ENCODE data around the gene VWF. TPM values are rescaled to one million over a fixed set of nuclear protein-coding genes. Genes with fewer than 3 reads are reported as not detected.

VWF gene
- total and polyA plus RNA-seq, 2 of the 4 experiments (the other 2 are of a cell fraction): under 0.01 to 0.09 TPM

DNA sequence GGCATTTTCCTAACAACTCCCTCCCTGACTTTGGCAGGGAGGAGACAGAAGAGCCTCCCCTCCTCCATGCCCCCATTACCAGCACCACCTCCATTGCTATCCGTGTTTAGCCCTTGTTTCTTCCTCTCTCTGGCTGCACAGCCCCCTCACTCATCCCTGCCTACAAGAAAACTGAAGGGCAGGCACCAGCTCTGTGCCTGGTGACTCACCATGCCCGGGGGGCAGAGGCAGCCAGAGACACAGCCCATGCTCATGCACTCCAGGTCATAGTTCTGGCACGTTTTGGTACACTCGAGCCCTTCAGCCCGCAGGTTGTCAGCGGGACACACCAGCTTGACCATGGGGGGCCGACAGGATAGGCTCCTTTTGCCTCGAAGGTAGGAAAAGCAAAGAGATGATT, 80.4 kb downstream of the VWF start:
- H2BK5ac ChIP-seq (ENCODE audit: low read depth, low read length, poor library complexity, severe bottlenecking): no peak overlapping the region
- no peak overlapping the region for H3K27ac ChIP-seq (ENCODE audit: insufficient read depth, low read length)
- no TSS peak for BruUV-seq (replicated peaks)
- H3K79me1 ChIP-seq (ENCODE audit: low read depth in 1 of 2, low read length in 2 of 2): no peaks in the 10 kb centered on the region
- dilution Hi-C loops (cut with HindIII; ENCODE audit: low sequenced_read_pairs, unreplicated experiment): no loop called here
- H3K56ac ChIP-seq (ENCODE audit: extremely low read depth, insufficient read depth, low read length): no peak overlapping the region
- no peak overlapping the region; the same call in 1 of the 2 replicates for H2BK120ac ChIP-seq (ENCODE audit: low read depth, low read length)
- ChIA-PET CTCF (interaction anchor here (0.9 kb wide), 1 partner anchor 55 kb away, joined by 5 read pairs; no protein-coding TSS in a partner anchor), POLR2A (ENCODE audit: unreplicated experiment) (no interaction called here)
- peak overlapping the region; percentile 9; the same call in 1 of the 2 replicates for H4K91ac ChIP-seq (ENCODE audit: insufficient read depth, low read depth, low read length)
- no peaks in the 10 kb centered on the region for H3K9me3 ChIP-seq (ENCODE audit: control insufficient read depth, insufficient read depth, low read length)
- no peak overlapping the region for H4K8ac ChIP-seq (ENCODE audit: low read depth in 2 of 2, low read length in 2 of 2)
- H3K23ac ChIP-seq (ENCODE audit: low read depth, low read length): no peak overlapping the region
- peak overlapping the region; percentile 33 for H3K4ac ChIP-seq (ENCODE audit: low read depth, low read length)
- no peak overlapping the region for H2AK9ac ChIP-seq (replicated peaks; ENCODE audit: low read depth, low read length, poor library complexity)
- H3K14ac ChIP-seq (replicated peaks; ENCODE audit: low read depth, low read length): peak overlapping the region; percentile 58; the same call in 1 of the 2 replicates
- H4K5ac ChIP-seq (ENCODE audit: low read depth, low read length): no peak overlapping the region
- 68% methylated on average over 3 of the region's 8 CpGs; no CpG with 5 or more reads in 1 of the 2 experiments for WGBS, 2 experiments (ENCODE audit: extremely low coverage in 2 of 2, insufficient read length in 1 of 2)
- TF ChIP-seq MAFK (IDR thresholded peaks at IDR 0.05; ENCODE audit: low read depth, low read length): no peak
- no peak for TF ChIP-seq RFX5 (IDR thresholded peaks at IDR 0.05; ENCODE audit: low read depth, low read length)
- no peak for TF ChIP-seq CEBPB (IDR thresholded peaks at IDR 0.05; ENCODE audit: low read depth, low read length)
- TF ChIP-seq MXI1 (IDR thresholded peaks at IDR 0.05; ENCODE audit: borderline replicate concordance, low read depth, low read length): no peak
- TF ChIP-seq, protein P1, sequence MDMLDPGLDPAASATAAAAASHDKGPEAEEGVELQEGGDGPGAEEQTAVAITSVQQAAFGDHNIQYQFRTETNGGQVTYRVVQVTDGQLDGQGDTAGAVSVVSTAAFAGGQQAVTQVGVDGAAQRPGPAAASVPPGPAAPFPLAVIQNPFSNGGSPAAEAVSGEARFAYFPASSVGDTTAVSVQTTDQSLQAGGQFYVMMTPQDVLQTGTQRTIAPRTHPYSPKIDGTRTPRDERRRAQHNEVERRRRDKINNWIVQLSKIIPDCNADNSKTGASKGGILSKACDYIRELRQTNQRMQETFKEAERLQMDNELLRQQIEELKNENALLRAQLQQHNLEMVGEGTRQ (IDR thresholded peaks at IDR 0.05; ENCODE audit: low read depth, low read length): no peak
- TF ChIP-seq RCOR1 (IDR thresholded peaks at IDR 0.05; ENCODE audit: insufficient replicate concordance, low read length): no peak
- H4K20me1 ChIP-seq (ENCODE audit: insufficient read depth, low read length): no peaks in the 10 kb centered on the region; the same call in 1 of the 2 replicates
- no peak overlapping the region for H3K4me3 ChIP-seq (ENCODE audit: insufficient read depth, low read depth, low read length)
- H2BK15ac ChIP-seq (ENCODE audit: low read depth, low read length): no peak overlapping the region; the same call in 2 of the 3 replicates
- no peaks in the 10 kb centered on the region for H3K27me3 ChIP-seq (ENCODE audit: control insufficient read depth, insufficient read depth, low read length)
- DNase-seq (no peak), ATAC-seq (ENCODE audit: low read depth) (no peak)
- H2AFZ ChIP-seq (replicated peaks; ENCODE audit: low read length, poor library complexity): peak overlapping the region; percentile 73
- peaks cover 17% of the 10 kb centered on the region for H3K4me1 ChIP-seq (ENCODE audit: control insufficient read depth, insufficient read depth, low read length)
- in situ Hi-C loops (cut with MboI; ENCODE audit: low sequenced_read_pairs): loop anchor here (10.0 kb wide), 1 partner anchor 609 kb away; the partner anchor contains the start of gene NTF3
- H3K36me3 ChIP-seq (ENCODE audit: control insufficient read depth, insufficient read depth, low read length): no peaks in the 10 kb centered on the region
- H3K18ac ChIP-seq (ENCODE audit: low read depth, low read length): peak overlapping the region; percentile 33; the same call in 1 of the 2 replicates
- H2BK20ac ChIP-seq (ENCODE audit: low read depth, low read length): peak overlapping the region; percentile 29; the same call in 1 of the 2 replicates
- peak overlapping the region; percentile 63 for H2AK5ac ChIP-seq (ENCODE audit: low read depth, low read length)
- peaks cover 25% of the 10 kb centered on the region for H3K9me1 ChIP-seq (ENCODE audit: insufficient read depth, low read length)
- no peak overlapping the region for H3K4me2 ChIP-seq (ENCODE audit: low read depth, low read length)
- H3K9ac ChIP-seq (ENCODE audit: low read depth, low read length): no peak overlapping the region
- intact Hi-C loops (cut with micrococcal nuclease): loop anchor here (10.0 kb wide), 1 partner anchor 959 kb away; no protein-coding TSS in a partner anchor

Measured in IMR-90 (cell line).